GM12878 (cell line): Measurements from ENCODE around the gene PPP6R1. TPM values are rescaled to one million over a fixed set of nuclear protein-coding genes. Genes with fewer than 3 reads are reported as not detected.

Experiments used
- ATF3 ChIP-seq: IDR thresholded peaks from 2 replicates; pipeline ENCODE4 v1.6.1; 2011; ENCODE audit warnings: low read depth, mild to moderate bottlenecking, low read length, moderate library complexity, borderline replicate concordance; ENCODE audit errors: extremely low read depth
- BHLHE40 ChIP-seq, 2 experiments: fragments of 450-650 bp in 1 of 2; IDR thresholded peaks; 2 replicates each; pipeline ENCODE4 v1.6.1; 2011 to 2017; ENCODE audit warnings: low read depth in 2 of 2, borderline replicate concordance in 1 of 2, improper control_type of control experiment in 1 of 2, low read length in 1 of 2, mild to moderate bottlenecking in 1 of 2
- E4F1 ChIP-seq: fragments of 450-650 bp; IDR thresholded peaks from 2 replicates; pipeline ENCODE4 v1.6.1; 2018; ENCODE audit warnings: borderline replicate concordance, mild to moderate bottlenecking; ENCODE audit not compliant: partially characterized antibody
- MTA3 ChIP-seq: IDR thresholded peaks from 2 replicates; pipeline ENCODE4 v1.6.1; 2012; ENCODE audit warnings: low read length, inconsistent platforms, borderline replicate concordance
- SPI1 ChIP-seq: IDR thresholded peaks from 2 replicates; pipeline ENCODE4 v1.6.1; 2011; ENCODE audit warnings: low read depth, mild to moderate bottlenecking, low read length, moderate library complexity, borderline replicate concordance; ENCODE audit not compliant: insufficient read depth
- WRNIP1 ChIP-seq: IDR thresholded peaks from 2 replicates; pipeline ENCODE4 v1.6.1; 2011; ENCODE audit warnings: low read depth, low read length, improper control_type of control experiment, borderline replicate concordance
- ZNF207 ChIP-seq: fragments of 450-650 bp; IDR thresholded peaks from 2 replicates; pipeline ENCODE4 v1.6.1; 2014; ENCODE audit warnings: antibody characterized with exemption, mild to moderate bottlenecking, borderline replicate concordance
- polyA plus RNA-seq, 11 experiments: library from polyadenylated mRNA; depleted of rRNA in 4 of 11; unstranded in 6 of 11; stranded (reverse) in 5 of 11; fragments of >200 nt; fragmentation: Nextera tagmentation in 4 of 11; fragmentation: Illumina TruSeq in 1 of 11; extraction: Ambion mirVana in 4 of 11; extraction: Trizol in 1 of 11; gene quantifications; 1 replicate in 1 of 11; 2 replicates in 10 of 11; pipeline versions ENCODE4 v1.2.1 to v1.2.3, GENCODE V29; 2011 to 2016; ENCODE audit warnings: inconsistent platforms in 2 of 11, missing spikeins in 2 of 11, low read depth in 1 of 11
- total RNA-seq, 4 experiments: library from RNA; depleted of rRNA in 3 of 4; stranded (reverse); fragments of >200 nt in 3 of 4; fragmentation: Illumina TruSeq in 1 of 4; extraction: Trizol in 1 of 4; gene quantifications; 2 replicates each; pipeline versions ENCODE4 v1.2.1 to v1.2.3, GENCODE V29; 2013 to 2021
- TF ChIP-seq, protein P1 (sequence below): IDR thresholded peaks from 2 replicates; pipeline ENCODE4 v1.6.1; 2012; ENCODE audit warnings: improper control_type of control experiment, low read depth, low read length; ENCODE audit not compliant: insufficient replicate concordance

Gene PPP6R1
- total and polyA plus RNA-seq, 10 of the 15 experiments (the other 5 are each of a cell fraction or from before 2014, with no cell fraction given): 0.80 to 173 (median 63.7) TPM

DNA sequence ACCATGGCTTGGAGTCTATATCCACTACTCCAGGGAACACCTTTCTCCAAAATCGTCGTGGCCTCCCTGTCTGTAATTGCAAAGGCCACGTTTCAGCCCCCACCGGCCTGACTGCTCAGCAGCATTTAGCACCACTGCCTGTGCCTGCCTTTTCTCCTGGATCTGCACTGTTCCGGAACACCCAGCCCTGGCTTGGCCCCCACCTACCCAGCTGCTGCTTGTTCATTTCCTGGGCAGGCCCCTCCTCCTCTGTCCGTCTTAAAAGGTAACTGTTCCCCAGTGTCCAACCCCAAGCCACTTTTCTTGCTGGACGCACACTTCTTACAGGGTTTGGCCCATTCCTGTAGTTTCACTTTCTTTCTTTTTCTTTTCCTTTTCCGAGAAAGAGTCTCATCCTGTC lies 70.2 kb downstream of the PPP6R1 start (continued):
- TF ChIP-seq, protein P1, sequence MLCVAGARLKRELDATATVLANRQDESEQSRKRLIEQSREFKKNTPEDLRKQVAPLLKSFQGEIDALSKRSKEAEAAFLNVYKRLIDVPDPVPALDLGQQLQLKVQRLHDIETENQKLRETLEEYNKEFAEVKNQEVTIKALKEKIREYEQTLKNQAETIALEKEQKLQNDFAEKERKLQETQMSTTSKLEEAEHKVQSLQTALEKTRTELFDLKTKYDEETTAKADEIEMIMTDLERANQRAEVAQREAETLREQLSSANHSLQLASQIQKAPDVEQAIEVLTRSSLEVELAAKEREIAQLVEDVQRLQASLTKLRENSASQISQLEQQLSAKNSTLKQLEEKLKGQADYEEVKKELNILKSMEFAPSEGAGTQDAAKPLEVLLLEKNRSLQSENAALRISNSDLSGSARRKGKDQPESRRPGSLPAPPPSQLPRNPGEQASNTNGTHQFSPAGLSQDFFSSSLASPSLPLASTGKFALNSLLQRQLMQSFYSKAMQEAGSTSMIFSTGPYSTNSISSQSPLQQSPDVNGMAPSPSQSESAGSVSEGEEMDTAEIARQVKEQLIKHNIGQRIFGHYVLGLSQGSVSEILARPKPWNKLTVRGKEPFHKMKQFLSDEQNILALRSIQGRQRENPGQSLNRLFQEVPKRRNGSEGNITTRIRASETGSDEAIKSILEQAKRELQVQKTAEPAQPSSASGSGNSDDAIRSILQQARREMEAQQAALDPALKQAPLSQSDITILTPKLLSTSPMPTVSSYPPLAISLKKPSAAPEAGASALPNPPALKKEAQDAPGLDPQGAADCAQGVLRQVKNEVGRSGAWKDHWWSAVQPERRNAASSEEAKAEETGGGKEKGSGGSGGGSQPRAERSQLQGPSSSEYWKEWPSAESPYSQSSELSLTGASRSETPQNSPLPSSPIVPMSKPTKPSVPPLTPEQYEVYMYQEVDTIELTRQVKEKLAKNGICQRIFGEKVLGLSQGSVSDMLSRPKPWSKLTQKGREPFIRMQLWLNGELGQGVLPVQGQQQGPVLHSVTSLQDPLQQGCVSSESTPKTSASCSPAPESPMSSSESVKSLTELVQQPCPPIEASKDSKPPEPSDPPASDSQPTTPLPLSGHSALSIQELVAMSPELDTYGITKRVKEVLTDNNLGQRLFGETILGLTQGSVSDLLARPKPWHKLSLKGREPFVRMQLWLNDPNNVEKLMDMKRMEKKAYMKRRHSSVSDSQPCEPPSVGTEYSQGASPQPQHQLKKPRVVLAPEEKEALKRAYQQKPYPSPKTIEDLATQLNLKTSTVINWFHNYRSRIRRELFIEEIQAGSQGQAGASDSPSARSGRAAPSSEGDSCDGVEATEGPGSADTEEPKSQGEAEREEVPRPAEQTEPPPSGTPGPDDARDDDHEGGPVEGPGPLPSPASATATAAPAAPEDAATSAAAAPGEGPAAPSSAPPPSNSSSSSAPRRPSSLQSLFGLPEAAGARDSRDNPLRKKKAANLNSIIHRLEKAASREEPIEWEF: no peak
- no peak for TF ChIP-seq ZNF207
- no peak for TF ChIP-seq E4F1
- no peak for TF ChIP-seq SPI1
- TF ChIP-seq WRNIP1: no peak
- TF ChIP-seq MTA3: no peak
- TF ChIP-seq BHLHE40 (IDR thresholded peaks at IDR 0.05; ENCODE audit: borderline replicate concordance in 1 of 2, low read depth in 2 of 2, low read length in 1 of 2): no peak
- no peak for TF ChIP-seq ATF3
